GM19025 (cell line): ENCODE results near the gene AFP.

Experiments used
- ATAC-seq: cut with Tn5 transposase; IDR thresholded peaks from one replicate; pipeline ENCODE4 v1.9.1; 2021; ENCODE audit warnings: mild to moderate bottlenecking, low read depth, moderate library complexity; ENCODE audit not compliant: unreplicated experiment

AFP gene

DNA sequence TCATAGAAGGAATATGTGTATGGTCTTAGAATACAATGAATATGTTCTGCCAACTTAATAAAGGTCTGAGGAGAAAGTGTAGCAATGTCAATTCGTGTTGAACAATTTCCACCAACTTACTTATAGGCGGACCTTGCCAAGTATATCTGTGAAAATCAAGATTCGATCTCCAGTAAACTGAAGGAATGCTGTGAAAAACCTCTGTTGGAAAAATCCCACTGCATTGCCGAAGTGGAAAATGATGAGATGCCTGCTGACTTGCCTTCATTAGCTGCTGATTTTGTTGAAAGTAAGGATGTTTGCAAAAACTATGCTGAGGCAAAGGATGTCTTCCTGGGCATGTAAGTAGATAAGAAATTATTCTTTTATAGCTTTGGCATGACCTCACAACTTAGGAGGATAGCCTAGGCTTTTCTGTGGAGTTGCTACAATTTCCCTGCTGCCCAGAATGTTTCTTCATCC is 22.7 kb upstream of the AFP start:
- no peak for ATAC-seq

DNA sequence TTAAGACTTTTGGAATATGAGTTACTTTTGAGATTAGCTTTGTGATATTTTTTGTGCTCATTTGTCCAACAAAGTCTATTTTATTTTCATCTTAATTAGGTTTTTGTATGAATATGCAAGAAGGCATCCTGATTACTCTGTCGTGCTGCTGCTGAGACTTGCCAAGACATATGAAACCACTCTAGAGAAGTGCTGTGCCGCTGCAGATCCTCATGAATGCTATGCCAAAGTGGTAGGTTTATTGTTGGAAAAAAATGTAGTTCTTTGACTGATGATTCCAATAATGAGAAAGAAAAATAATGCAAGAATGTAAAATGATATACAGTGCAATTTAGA is 21.1 kb upstream of the AFP start:
- ATAC-seq: no peak

DNA sequence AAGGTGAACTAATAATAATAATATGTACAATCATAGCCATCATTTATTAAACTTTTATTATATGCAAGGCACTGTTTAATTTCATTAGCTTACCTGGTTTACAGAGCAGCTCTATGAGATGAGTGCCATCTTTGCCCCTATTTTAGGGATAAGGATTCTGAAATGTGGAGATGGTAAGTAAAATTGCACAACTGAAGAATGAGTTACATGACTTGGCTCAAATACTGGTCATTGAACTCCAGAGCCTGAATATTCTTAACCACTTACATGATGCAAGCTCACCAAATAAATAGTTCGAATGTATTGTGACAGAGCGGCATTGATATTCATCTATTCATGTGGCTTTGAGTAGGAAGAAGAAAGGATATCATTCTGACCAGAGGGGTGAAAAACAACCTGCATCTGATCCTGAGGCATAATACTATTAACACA is 20.2 kb upstream of the AFP start:
- ATAC-seq: no peak

DNA sequence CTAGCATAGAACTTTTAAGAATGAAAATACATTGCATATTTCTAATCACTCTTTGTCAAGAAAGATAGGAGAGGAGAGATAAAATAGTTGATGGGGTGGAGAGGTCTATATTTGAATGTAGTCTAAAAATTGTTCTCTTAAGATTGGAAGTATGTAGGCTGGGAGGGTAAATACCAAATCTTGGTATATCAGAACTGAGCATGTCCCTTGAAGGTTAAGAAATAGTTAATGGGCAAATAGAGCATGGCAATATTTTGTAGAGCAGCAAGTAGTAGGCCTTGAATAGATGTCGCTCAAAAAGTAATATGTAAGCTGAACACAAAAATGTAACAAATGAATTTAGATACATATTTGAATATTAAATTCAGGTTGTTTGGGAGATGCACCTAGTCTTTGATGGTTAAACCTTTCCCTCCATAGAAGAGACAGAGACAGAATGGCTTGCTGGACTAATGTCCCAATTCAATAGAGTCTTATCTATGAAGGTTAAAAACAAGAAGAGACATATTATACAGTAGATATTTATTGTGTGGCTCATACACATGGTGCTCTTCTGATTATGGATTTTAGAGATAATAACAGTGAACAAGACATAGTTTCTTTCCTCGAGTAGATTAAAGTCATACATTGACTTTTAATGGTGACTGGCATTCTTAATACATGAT is 19.5 kb upstream of the AFP start:
- no peak for ATAC-seq

DNA sequence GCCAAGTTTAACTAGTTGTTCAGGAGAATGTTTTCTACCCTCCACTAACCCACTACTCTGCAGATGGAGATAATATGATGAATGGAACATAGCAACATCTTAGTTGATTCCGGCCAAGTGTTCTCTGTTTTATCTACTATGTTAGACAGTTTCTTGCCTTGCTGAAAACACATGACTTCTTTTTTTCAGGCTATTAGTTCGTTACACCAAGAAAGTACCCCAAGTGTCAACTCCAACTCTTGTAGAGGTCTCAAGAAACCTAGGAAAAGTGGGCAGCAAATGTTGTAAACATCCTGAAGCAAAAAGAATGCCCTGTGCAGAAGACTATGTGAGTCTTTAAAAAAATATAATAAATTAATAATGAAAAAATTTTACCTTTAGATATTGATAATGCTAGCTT is 18.7 kb upstream of the AFP start:
- ATAC-seq: no peak

DNA sequence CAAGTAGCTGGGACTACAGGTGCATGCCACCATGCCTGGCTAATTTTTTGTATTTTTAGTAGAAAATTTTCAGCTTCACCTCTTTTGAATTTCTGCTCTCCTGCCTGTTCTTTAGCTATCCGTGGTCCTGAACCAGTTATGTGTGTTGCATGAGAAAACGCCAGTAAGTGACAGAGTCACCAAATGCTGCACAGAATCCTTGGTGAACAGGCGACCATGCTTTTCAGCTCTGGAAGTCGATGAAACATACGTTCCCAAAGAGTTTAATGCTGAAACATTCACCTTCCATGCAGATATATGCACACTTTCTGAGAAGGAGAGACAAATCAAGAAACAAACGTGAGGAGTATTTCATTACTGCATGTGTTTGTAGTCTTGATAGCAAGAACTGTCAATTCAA is 18.0 kb upstream of the AFP start:
- ATAC-seq: no peak

DNA sequence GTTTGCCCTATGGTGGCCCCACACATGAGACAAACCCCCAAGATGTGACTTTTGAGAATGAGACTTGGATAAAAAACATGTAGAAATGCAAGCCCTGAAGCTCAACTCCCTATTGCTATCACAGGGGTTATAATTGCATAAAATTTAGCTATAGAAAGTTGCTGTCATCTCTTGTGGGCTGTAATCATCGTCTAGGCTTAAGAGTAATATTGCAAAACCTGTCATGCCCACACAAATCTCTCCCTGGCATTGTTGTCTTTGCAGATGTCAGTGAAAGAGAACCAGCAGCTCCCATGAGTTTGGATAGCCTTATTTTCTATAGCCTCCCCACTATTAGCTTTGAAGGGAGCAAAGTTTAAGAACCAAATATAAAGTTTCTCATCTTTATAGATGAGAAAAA is 17.3 kb upstream of the AFP start:
- no peak for ATAC-seq

DNA sequence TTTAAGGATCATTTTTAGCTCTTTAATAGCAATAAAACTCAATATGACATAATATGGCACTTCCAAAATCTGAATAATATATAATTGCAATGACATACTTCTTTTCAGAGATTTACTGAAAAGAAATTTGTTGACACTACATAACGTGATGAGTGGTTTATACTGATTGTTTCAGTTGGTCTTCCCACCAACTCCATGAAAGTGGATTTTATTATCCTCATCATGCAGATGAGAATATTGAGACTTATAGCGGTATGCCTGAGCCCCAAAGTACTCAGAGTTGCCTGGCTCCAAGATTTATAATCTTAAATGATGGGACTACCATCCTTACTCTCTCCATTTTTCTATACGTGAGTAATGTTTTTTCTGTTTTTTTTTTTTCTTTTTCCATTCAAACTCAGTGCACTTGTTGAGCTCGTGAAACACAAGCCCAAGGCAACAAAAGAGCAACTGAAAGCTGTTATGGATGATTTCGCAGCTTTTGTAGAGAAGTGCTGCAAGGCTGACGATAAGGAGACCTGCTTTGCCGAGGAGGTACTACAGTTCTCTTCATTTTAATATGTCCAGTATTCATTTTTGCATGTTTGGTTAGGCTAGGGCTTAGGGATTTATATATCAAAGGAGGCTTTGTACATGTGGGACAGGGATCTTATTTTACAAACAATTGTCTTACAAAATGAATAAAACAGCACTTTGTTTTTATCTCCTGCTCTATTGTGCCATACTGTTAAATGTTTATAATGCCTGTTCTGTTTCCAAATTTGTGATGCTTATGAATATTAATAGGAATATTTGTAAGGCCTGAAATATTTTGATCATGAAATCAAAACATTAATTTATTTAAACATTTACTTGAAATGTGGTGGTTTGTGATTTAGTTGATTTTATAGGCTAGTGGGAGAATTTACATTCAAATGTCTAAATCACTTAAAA is 16.6 kb upstream of the AFP start:
- no peak for ATAC-seq

DNA sequence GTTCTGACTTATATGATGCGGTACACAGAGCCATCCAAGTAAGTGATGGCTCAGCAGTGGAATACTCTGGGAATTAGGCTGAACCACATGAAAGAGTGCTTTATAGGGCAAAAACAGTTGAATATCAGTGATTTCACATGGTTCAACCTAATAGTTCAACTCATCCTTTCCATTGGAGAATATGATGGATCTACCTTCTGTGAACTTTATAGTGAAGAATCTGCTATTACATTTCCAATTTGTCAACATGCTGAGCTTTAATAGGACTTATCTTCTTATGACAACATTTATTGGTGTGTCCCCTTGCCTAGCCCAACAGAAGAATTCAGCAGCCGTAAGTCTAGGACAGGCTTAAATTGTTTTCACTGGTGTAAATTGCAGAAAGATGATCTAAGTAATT is 15.4 kb upstream of the AFP start:
- ATAC-seq: no peak

DNA sequence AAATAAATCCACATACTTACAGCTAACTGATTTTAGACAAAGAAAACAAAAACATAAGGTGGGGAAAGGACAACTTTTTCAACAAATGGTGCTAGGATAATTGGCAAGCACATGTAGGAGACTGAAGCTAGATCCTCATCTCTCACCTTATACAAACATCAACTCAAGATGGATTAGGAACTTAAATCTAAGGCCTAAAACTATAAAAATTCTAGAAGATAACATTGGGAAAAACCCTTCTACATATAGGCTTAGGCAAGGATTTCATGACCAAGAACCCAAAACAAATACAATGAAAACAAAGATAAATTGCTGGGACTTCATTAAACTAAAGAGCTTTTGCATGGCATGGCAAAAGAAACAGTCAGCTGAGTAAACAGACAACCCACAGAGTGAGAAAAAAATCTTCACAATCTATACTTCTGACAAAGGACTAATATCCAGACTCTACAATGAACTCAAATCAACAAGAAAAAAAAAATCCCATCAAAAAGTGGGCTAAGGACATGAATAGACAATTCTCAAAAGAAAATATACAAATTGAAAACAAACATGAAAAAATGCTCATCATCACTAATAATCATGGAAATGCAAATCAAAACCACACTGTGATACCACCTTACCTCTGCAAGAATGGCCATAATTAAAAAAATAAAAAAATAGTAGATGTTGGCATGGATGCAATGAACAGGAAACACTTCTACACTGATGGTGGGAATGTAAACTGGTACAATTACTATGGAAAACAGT is 14.1 kb upstream of the AFP start:
- no peak for ATAC-seq

DNA sequence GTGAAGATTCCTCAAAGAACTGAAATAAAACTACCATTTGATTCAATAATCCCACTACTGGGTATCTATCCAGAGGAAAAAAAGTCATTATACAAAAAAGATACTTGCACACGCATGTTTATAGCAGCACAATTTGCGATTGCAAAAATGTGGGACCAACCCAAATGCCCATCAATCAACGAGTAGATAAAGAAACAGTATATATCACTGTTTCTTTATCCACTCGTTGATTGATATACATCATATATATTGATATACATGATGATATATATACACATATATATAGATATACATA is 13.6 kb upstream of the AFP start:
- no peak for ATAC-seq

DNA sequence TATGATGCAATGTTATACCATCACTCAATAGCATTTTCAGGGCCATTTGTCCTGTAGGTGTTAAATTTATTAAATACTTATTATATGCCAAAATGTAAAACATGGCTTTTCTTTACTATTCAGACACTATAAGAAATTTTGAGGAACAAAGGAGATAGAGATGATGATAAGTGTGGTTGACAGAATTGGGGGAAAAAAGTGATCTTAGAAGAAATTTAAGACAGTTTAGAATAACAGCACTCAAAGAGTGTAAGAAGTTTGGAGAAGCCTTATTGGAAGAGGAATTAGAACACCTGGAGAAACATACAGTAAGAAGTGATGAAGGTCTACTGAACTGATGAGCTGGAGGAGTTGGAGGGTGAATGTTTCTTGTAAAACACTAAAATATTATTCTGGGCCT is 12.8 kb upstream of the AFP start:
- no peak for ATAC-seq

DNA sequence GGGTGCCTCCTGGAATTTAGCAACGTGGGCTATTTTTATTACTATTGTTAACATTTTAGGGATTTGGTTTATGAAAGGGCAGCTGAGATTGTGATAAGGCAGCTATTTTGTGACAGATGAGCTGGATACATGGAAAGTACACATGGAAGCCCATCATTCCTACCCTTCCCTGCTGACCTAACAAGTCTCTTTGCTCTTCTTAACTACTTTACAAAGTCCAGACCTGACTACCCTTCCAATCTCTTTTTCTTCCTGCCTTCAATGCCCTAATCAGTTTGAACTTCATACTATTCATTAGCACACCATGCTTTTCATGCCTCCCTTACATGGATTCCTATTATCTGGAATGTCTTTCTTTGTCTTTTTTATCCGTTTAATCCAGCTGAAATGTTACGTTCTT is 9.4 kb upstream of the AFP start:
- no peak for ATAC-seq

DNA sequence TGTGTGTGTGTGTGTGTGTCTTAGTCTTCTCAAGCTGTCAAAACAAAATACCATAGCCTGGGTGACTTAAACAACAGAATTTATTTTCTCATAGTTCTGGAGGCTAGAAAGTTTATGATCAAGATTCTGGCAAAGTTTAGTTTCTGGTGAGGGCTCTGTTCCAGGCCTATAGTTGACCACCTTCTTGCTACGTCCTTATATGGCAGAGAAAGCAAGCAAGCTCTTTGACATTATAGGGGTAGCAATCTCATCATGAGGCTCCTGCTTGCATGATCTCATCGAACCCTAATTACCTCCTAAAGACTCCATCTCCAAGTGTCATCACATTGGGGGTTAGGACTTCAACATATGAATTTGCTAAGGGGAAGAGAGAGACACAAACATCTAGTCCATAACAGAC is 6.9 kb upstream of the AFP start:
- no peak for ATAC-seq

DNA sequence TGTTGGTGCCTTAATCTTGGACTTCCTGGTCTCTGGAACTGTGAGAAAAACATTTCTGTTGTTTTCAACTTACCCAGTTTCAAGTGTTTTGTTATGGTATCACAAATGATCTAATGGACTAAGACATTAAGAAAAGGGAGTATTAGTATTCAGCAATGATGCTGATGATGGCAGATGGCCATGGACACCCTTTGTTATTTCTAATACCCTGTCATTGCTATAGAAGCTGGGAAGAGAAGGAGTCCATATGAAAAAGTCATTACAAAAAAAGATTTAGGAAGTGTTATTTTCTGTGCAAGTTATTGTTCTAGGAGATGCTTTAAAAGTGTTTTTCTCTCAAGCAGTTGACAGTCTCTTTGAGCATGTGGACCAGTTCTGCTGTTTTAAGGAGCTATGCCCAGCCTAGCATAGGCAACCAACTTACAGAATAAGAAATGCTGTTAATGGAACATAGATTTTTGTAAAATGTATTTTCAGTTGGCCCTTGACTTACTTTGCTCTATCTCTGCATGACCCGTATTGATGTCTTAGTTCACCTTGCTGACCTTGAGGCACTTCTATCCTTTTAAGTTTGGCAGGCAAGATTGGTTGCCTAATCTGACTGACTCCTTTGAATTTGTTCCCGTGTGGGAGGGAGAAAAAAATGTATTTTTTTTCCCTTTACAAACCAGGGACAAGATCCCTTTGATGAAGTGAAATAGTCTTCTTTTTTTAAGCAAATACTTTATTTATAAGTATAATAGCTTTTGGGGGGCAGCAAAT is 6.0 kb upstream of the AFP start:
- no peak for ATAC-seq

DNA sequence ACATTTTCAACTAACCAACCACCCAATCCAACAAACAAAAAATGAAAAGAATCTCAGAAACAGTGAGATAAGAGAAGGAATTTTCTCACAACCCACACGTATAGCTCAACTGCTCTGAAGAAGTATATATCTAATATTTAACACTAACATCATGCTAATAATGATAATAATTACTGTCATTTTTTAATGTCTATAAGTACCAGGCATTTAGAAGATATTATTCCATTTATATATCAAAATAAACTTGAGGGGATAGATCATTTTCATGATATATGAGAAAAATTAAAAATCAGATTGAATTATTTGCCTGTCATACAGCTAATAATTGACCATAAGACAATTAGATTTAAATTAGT is 4.2 kb upstream of the AFP start:
- ATAC-seq: no peak

DNA sequence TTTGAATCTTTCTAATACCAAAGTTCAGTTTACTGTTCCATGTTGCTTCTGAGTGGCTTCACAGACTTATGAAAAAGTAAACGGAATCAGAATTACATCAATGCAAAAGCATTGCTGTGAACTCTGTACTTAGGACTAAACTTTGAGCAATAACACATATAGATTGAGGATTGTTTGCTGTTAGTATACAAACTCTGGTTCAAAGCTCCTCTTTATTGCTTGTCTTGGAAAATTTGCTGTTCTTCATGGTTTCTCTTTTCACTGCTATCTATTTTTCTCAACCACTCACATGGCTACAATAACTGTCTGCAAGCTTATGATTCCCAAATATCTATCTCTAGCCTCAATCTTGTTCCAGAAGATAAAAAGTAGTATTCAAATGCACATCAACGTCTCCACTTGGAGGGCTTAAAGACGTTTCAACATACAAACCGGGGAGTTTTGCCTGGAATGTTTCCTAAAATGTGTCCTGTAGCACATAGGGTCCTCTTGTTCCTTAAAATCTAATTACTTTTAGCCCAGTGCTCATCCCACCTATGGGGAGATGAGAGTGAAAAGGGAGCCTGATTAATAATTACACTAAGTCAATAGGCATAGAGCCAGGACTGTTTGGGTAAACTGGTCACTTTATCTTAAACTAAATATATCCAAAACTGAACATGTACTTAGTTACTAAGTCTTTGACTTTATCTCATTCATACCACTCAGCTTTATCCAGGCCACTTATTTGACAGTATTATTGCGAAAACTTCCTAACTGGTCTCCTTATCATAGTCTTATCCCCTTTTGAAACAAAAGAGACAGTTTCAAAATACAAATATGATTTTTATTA is 3.6 kb upstream of the AFP start:
- no peak for ATAC-seq

DNA sequence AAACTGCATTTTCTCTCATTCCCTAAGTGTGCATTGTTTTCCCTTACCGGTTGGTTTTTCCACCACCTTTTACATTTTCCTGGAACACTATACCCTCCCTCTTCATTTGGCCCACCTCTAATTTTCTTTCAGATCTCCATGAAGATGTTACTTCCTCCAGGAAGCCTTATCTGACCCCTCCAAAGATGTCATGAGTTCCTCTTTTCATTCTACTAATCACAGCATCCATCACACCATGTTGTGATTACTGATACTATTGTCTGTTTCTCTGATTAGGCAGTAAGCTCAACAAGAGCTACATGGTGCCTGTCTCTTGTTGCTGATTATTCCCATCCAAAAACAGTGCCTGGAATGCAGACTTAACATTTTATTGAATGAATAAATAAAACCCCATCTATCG is 2.9 kb upstream of the AFP start:
- ATAC-seq: no peak

DNA sequence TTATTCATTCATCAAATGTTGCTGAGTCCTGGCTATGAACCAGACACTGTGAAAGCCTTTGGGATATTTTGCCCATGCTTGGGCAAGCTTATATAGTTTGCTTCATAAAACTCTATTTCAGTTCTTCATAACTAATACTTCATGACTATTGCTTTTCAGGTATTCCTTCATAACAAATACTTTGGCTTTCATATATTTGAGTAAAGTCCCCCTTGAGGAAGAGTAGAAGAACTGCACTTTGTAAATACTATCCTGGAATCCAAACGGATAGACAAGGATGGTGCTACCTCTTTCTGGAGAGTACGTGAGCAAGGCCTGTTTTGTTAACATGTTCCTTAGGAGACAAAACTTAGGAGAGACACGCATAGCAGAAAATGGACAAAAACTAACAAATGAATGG is 1.7 kb upstream of the AFP start:
- ATAC-seq: no peak
